ENCODE results near the gene CHRDL2.
"Not testable (repeated sequence)": the region's sequence is repeated elsewhere in the genome, so short reads cannot be mapped to it uniquely, and the experiment has no call there.

The CHRDL2 gene

GRCh38 chr11:74754507-74755252, 23.5 kb upstream of the CHRDL2 start:
- TF ChIP-seq CTCF (IDR thresholded peaks at IDR 0.05; ENCODE audit: extremely low read depth, missing control alignments) = no peak
- no peak for DNase-seq (ENCODE audit: low spot score)

DNA sequence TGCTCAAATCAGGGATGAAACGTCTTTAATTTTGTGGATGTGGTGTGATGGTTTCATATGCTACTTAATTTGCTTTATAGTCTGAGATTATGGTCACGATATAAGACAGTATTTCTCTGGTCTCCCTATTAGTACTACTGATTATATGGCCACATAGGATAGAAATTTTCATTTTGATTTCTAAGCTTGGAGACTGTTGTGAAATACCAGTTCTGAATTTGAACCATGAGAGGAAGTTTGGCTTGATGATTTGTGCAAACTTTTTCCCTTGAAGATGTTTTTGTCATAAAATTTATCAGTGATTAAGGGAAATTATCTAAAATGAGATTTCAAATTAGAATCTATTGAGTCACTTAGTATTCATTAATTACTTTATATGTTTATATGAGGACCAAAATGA, 20.1 kb upstream of the CHRDL2 start:
- no peak for TF ChIP-seq CTCF (IDR thresholded peaks at IDR 0.05; ENCODE audit: extremely low read depth, missing control alignments)
- no peak for DNase-seq (ENCODE audit: low spot score)

DNA sequence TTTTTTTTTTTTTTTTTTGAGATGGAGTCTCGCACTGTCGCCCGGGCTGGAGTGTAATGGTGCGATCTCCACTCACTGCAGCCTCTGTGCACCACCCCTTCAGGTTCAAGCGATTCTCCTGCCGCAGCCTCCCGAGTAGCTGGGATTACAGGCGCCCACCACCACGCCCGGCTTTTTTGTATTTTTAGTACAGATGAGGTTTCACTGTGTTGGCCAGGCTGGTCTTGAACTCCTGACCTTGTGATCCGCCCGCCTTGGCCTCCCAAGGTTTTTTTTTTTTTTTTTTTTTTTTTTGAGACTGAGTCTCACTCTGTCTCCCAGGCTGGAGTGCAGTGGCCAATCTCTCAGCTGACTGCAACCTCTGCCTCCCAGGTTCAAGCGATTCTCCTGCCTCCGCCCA, 19.4 kb upstream of the CHRDL2 start:
- not testable (repeated sequence) for DNase-seq (ENCODE audit: low spot score)

DNA sequence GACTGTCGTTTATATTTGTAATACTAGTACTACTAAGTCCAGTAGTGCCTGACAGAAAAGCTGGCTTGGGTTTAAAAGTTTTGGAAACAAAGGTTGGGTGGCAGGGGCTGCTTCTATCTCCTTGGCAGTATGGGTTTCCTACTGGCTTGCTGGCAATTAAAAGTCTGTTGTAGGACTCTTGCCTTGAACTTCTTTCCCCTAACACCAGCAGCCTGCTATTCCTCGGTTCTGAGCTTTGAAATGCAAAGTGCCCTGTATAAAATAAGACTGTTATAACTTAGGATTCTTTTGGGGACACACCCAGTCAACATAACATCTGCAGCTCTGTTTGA, 18.7 kb upstream of the CHRDL2 start:
- TF ChIP-seq CTCF (IDR thresholded peaks at IDR 0.05; ENCODE audit: extremely low read depth, missing control alignments) = no peak
- no peak for DNase-seq (ENCODE audit: low spot score)

DNA sequence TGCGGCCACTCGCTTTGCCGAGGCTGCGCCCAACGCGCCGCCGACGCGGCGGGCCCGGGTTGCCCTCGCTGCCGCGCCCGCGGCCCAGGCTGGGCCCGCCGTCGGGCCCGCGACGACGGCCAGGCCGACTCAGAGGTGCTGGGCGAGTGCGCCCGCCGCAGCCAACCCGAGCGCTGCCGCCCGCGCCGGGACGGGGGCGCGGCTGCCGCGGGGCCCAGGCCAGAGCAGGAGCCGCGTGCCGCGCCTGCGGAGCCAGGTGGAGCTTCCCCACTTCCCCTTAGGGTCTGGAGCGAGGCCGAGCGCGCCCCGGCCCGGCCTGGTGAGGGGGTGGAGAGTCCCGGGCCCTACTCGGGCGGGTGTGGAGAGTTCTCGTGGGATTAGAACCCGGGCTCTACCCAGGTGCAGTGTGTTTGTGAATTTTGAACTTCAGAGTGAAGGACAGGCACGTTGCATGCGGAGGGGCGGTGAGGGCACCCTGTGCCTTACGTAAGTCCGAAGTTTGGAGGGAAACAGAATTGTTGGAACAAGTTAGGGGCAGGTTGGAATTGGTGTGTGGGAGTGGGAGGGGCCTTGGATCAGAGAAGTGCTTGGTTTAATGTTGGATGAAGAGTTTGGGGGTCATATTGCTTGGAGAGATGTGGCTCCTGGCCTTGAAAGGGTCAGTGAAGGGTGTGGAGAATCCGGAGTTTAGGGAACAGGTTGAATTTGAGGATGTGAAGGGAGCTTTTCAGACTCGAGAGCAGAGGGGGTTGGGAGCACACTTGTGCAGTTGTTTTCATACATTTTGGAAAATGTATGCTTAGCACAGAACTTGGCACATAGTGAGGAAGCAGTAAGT, 18.1 kb upstream of the CHRDL2 start:
- DNase-seq (ENCODE audit: low spot score) = peak; percentile 79
- TF ChIP-seq CTCF (IDR thresholded peaks at IDR 0.05; ENCODE audit: extremely low read depth, missing control alignments) = no peak

- peak; percentile 99 for DNase-seq (ENCODE audit: low spot score)
- no peak for TF ChIP-seq CTCF (IDR thresholded peaks at IDR 0.05; ENCODE audit: extremely low read depth, missing control alignments)
Measured at GRCh38 chr11:74748211-74749126, 17.2 kb upstream of the CHRDL2 start, which contains the start of gene RNF169. RNF169 (plus strand) TSS chr11:74748849; CDS start chr11:74748881, 32 bp downstream.

GRCh38 chr11:74746868-74747267, 15.6 kb upstream of the CHRDL2 start:
- peak; percentile 2 for DNase-seq (ENCODE audit: low spot score)
- no peak for TF ChIP-seq CTCF (IDR thresholded peaks at IDR 0.05; ENCODE audit: extremely low read depth, missing control alignments)
